Cardiac septum (tissue), 1 donor: ENCODE measurements around the gene MTRR. TPM values are rescaled to one million over a fixed set of nuclear protein-coding genes. Genes with fewer than 3 reads are reported as not detected.

Experiments used
- DNase-seq: peaks from one replicate; pipeline ENCODE4 v3.0.0-alpha.2; 2020; ENCODE audit warnings: low spot score
- intact Hi-C: fragments of 100-400 bp; cut with DNase I; formaldehyde crosslinking; loops from one replicate; pipeline ENCODE4 v1.14.0; 2022
- long read RNA-seq: library from polyadenylated mRNA; unstranded; transcript quantifications from one replicate; pipeline ENCODE4 v2.0.0, GENCODE V29; 2021
- total RNA-seq: library from RNA; stranded (reverse); fragmentation: NEBNext Ultra II Directional; extraction: Animal tissue kit (Norgen Biotek cat#: 25700); gene quantifications from one replicate; pipeline ENCODE4 v1.2.1, GENCODE V29; 2021
- donor health status: DM: no; HTN: no; CAD: no.

The MTRR gene
- 37.2 TPM for total RNA-seq
- long read RNA-seq, transcript MTRR-202 (15 exons, 3,215 nt) = major isoform, 8 of 21 reads
- long read RNA-seq, partial matches to known transcripts = 10 of 21 reads
- long read RNA-seq, other reads (novel, unspliced or antisense) = 3 of 21 reads

- peak; percentile 97 for DNase-seq
- intact Hi-C loops = no loop called here
Observed at GRCh38 chr5:7868773-7869473, at the start of gene MTRR, which contains the start of gene FASTKD3. Gene MTRR, plus strand, starts transcription at chr5:7869148. Its CDS starts 1,647 bp downstream, at chr5:7870795. Gene FASTKD3, minus strand, starts transcription at chr5:7869031. Its CDS starts 948 bp downstream, at chr5:7868083.

- DNase-seq = no peak
- intact Hi-C loops = no loop called here
Observed at GRCh38 chr5:7822449-7822848, 46.5 kb upstream of the MTRR start.

- DNase-seq = no peak
- intact Hi-C loops = no loop called here
Observed at GRCh38 chr5:7823594-7823993, 45.4 kb upstream of the MTRR start.

GRCh38 chr5:7824995-7825394 is 44.0 kb upstream of the MTRR start:
- no peak for DNase-seq

GRCh38 chr5:7825630-7826029 is 43.3 kb upstream of the MTRR start:
- intact Hi-C loops = no loop called here
- no peak for DNase-seq

More at GRCh38 chr5:7824995-7825394, 44.0 kb upstream of the MTRR start:
- intact Hi-C loops = no loop called here

- intact Hi-C loops = no loop called here
- no peak for DNase-seq
Observed at GRCh38 chr5:7827610-7828009, 41.3 kb upstream of the MTRR start.

GRCh38 chr5:7828269-7828668 is 40.7 kb upstream of the MTRR start:
- intact Hi-C loops = no loop called here
- no peak for DNase-seq

- no peak for DNase-seq
- intact Hi-C loops = no loop called here
Observed at GRCh38 chr5:7834982-7835381, 34.0 kb upstream of the MTRR start.

GRCh38 chr5:7837403-7837802 is 31.5 kb upstream of the MTRR start:
- no peak for DNase-seq
- intact Hi-C loops = no loop called here

- DNase-seq = no peak
Observed at GRCh38 chr5:7842531-7842930, 26.4 kb upstream of the MTRR start.

GRCh38 chr5:7844901-7845300 is 24.0 kb upstream of the MTRR start:
- no peak for DNase-seq
- intact Hi-C loops = no loop called here

More at GRCh38 chr5:7842531-7842930, 26.4 kb upstream of the MTRR start:
- intact Hi-C loops = no loop called here

- DNase-seq = no peak
- intact Hi-C loops = no loop called here
Observed at GRCh38 chr5:7845557-7845956, 23.4 kb upstream of the MTRR start.

GRCh38 chr5:7846327-7846726 is 22.6 kb upstream of the MTRR start:
- intact Hi-C loops = no loop called here
- no peak for DNase-seq

GRCh38 chr5:7848296-7848695 is 20.7 kb upstream of the MTRR start:
- intact Hi-C loops = no loop called here
- no peak for DNase-seq

- intact Hi-C loops = no loop called here
- DNase-seq = no peak
Observed at GRCh38 chr5:7849681-7850394, 19.1 kb upstream of the MTRR start.

GRCh38 chr5:7850395-7851239 is 18.3 kb upstream of the MTRR start, which contains the start of gene CFAP90:
Gene CFAP90, minus strand, starts transcription at chr5:7851133. Its CDS starts 112 bp downstream, at chr5:7851021.
- intact Hi-C loops = no loop called here

GRCh38 chr5:7851240-7851592 is 17.7 kb upstream of the MTRR start:
- intact Hi-C loops = no loop called here
- no peak for DNase-seq

More at GRCh38 chr5:7850395-7851239, 18.3 kb upstream of the MTRR start, which contains the start of gene CFAP90:
- DNase-seq = no peak

GRCh38 chr5:7851617-7852289 is 17.2 kb upstream of the MTRR start:
- DNase-seq = no peak
- intact Hi-C loops = no loop called here

- no peak for DNase-seq
- intact Hi-C loops = no loop called here
Observed at GRCh38 chr5:7852542-7852941, 16.4 kb upstream of the MTRR start.
